Stimulated activated CD8-positive, alpha-beta memory T cell treated with anti-CD3 and anti-CD28 coated beads, Interleukin-7, amount 100 ng/mL, for 1 hour (primary cell): ENCODE results near the gene DNAH7.
"Not testable (repeated sequence)": the region's sequence is repeated elsewhere in the genome, so short reads cannot be mapped to it uniquely, and the experiment has no call there.

Experiments
- DNase-seq, 2 donors: peaks; one replicate each; pipeline ENCODE4 v3.0.0-alpha.2; 2020; ENCODE audit warnings: low read depth in 2 of 2

DNAH7 gene

DNA sequence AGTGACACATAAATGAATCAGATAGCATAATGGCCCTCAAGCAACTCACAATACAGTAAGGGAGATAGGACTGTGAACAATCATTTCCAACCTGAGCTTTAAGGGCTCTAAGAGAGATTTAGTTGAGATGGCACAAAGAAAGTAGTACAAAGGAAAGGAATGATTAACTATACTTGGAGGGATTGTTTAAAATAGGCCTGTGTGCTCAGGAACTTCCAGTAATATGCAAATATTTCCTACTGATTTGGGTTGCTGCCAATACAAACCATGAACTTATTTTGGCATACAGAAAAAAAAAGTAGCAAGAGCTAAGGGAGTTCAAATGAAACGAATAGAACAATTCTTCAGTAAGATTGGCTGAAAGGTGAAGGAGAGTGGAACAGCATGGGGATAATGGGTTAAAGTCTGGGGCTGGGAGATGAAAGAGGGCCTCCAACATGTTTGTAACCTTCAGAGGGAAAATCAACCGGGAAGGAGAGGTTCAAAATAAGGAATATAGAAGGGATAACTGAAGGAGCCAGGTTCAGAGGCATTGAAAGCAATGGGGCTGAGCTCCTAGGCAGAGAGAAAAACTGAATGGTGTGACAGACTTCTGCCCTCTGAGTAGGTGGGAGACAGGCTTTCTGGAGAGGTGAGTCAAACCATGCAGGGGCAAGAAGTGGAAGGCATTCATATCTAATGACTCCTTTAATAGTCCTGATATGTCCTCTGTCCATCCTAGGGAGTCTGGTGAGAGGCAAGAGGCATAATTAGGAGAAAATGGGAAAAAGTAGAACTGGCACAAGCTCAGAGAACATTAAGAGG is 83.5 kb downstream of the DNAH7 start:
- DNase-seq = no peak

DNA sequence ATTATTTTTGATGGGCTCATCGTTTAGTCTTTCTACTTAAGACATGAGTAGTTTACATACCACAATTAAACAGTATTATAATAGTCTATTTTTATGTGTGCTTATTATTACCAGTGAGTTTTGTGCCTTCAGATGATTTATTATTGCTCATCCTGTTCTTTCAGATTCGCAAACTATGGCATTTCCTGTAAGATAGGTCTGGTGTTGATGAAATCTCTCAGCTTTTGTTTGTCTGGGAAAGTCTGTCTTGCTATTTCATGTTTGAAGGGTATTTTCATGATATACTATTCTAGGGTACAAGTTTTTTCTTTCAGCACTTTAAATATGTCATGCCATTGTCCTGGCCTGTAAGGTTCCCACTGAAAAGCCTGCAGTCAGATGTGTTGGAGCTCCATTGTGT is 101.3 kb downstream of the DNAH7 start:
- DNase-seq = no peak

DNA sequence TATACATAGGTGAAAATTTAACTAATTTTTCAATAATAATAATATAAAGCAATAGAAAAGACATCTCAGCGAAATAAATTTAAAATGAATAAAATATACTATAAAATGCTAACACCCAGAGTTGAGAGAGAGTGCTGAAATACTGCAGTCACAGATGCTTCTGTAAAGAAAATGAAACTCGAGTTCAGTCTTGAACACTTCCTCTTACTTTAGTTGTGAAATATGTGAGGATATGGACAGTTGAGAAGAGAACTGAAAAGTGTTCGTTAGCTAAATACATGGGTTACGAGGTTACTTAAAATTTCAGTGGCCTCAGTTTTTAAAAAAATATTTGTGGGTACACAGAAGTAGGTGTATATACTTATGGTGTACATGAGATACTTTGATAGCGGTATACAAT is 106.8 kb downstream of the DNAH7 start:
- DNase-seq = no peak

DNA sequence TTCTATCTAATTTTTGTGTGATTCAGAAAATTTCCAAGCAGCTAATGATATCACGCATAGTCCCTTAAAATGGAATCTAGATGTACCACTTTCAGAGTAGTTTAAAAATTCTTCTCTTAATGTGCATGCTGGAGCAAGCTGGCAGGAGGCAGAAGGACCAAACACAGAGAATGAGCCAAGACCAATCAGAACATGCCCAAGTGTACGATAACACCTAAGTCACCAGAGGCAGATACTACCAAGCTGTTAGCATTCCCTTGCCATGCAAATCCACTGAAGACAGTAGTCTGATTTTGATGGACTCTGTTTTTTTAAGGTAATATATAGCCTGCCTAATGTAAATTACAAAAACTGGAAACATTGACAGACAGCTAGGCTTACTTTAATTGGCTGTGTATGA is 109.3 kb downstream of the DNAH7 start:
- DNase-seq = no peak

DNA sequence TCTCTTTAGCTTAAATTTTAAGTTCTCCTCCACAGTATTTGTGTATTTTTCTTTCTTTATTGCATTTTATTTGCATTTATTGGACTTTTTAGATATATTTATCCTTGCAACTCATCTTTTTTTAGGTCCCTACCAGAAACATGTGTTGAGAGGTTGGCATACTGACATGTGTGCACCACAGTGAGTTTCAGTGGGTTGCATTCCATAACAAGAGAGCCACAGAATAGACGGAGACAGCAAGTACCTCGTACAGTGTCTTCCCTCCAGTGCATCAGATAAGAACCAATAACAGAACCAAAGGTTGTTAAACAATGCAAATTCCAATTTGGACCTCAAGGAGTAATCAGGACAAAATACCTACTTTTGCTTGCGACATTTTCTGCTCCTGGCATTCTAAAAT is 111.9 kb downstream of the DNAH7 start:
- DNase-seq = no peak

DNA sequence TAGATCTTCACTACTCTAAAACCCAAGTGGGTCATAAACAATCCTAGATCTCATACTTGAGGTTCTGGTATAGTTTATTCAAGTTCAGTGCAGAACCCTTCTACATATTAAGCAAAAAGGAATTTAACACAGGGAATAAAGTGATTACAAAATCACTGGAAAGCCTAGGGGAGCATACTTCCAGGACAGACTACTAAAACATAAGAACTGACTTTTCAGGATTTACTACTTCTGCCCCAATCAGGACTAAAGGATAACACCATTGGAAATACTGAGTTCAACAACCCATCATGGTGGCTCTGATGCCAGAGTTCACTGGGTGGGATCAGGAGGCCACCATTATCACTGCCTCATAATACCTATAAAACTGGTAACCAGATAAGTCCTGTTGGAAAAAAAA is 123.6 kb downstream of the DNAH7 start:
- no peak for DNase-seq

DNA sequence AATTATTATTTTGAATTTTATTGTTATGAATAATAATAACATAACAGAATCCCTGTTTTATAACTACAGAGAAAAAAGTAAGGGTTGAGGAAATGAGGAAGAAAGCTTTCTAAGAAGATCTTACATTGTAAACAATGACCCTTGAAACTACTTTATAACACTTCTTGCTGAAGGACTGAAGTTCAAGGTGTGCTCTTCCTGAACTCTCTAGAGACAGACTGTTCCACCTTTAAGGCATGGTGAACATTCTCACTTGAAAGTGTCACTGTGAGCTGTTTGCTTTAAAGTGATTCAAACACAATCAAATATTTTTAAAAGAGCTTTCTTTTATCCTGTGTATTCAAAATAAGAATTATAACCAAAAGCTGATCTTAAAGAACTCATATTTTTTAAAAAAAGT is 131.5 kb downstream of the DNAH7 start:
- DNase-seq = no peak

DNA sequence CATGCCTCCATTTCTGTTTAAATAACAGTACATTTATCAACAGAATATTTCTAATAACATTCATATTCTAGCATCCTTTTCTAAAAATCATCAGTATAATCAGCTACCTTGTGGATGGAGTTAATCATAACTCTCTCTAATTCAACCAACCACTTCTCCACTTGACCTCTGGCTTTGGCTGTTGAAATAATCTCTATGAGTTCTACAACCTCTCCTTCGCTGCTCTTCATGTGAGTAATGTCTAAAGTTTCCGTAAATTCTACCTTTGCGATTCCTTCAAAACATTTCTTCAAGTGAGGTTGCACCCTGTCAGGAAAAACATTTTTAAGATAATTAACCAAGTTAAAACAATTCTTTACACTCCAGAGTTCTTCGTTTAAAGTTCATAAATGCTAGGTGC is 134.2 kb downstream of the DNAH7 start:
- DNase-seq = no peak

DNA sequence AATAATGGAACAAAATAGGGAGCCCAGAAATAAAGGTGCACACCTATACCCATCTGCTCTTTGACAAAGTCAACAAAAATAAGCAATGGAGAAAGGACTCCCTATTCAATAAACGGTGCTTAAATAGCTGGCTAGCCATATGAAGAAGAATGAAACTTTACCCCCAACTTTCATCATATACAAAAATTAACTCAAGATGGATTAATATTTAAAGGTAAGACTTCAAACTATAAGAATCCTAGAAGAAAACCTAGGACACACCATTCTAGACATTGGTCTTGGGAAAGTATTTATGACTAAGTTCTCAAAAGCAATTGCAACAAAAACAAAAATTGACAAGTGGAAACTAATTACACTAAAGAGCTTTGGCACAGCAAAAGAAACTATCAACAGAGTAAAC is 139.1 kb downstream of the DNAH7 start:
- no peak for DNase-seq

DNA sequence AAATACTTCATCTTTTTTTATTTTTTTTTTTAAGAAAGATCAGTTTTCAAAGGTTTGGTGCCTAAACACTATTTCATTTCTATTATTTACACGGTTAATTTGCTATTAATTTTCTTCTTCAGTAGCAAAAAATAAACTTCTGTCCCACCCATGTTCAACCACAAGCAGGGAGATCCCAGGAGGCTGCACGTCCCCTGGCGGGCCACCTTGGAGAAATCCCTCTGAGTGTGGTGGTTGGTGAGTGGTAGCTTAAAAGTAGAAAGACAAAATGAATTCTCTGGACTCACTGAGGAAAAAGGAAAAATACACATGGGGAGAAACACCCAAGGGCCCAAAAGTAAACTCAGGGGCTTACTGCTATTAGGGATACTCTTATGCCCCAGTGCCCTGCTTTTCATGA is 143.5 kb downstream of the DNAH7 start:
- DNase-seq = no peak

DNA sequence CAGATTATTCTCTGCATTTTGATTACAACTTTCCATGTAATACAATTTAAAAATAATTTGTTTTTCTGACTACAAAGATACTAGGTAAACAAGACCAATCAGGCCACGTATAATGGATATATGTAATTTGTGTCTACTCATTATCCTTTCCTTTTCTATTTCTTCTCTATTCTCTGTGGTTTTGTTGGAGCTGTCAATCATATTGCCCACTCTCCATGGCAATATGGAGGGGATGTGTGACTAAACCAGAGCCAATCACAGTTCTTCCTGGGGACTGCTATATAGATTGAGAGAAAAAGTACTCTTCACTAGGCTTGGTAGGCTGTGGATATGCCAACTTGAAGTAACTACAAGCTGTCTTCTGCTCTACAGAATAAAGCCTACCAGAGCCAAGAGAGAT is 144.7 kb downstream of the DNAH7 start:
- no peak for DNase-seq

DNA sequence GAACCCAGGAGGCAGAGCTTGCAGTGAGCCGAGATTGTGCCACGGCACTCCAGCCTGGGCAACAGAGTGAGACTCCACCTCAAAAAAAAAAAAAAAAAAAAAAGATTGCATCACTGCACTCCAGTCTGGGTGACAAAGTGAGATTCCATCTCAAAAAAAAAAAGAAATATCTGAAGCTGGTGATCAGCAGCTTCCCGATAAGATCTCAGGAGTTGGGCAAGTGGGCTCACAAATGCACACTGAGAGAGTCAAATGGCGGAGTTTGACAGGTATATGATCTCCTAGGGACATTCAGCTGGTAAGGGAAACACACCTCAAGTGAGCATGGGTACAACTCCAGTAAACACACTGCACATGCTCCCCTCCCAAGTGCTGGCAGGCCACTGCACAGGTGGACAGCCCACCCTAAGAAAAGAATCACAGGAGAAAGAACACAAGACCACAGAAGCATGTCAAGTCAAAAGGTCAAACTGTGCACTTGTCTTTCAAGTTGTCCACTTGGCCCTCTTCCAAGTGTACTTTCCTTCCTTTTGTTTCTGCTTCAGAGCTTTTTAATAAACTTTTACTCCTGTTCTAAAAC is 151.5 kb downstream of the DNAH7 start:
- DNase-seq = not testable (repeated sequence)

DNA sequence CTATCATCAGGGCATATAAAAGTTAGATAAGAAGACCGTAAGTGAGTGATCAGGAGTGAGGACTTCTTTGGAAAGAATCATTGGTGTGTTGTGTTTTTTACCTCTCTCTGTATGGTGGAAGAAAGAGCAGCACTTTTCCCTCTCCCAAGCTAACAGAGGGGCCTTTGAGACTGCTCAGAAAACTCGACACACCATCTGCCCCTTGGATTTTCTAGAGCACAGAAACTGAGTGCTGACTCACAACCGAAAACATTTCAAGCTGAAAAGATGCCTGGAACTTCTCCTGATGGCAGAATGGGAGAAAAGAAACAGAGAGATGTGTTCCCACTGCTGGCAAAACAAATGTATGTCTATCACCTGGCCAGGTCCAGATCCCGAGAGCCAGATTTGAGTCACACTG is 156.6 kb downstream of the DNAH7 start:
- DNase-seq = no peak

DNA sequence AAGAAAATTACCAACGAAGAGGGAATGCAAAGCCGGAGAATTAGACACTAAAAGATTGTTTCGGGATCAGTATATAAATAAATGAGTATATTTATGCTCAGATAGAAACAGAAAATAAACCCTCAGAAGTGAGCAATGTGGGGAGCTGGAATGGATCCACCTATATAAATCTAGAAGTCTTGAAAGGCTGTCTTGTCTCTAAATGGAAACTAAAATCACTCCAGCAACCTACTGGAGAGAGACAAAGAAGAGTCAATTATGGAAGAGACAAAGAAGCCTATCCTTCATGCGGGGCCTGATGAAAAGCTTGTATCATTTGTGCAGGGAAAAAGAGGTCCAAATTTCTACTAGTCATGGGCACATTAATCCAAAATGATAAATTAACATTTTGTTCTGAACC is 158.1 kb downstream of the DNAH7 start:
- no peak for DNase-seq

DNA sequence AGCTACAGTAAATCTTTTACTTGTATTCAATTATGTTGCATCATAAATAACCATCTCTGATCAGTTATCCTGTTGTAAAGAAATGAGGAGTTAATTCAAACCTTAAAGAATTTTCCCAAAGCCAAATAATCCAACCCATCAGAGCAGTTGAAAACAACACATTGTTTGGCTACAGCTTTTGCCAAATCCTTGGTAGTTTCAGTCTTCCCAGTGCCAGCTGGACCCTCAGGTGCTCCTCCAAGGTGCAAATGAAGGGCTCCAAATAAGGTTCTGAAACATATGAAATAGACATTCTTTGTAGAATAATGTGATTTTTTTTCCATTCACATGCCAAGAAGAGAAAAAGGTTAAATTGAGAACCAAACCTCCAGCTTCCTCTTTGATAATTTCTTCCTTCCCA is 158.7 kb downstream of the DNAH7 start:
- DNase-seq = no peak

DNA sequence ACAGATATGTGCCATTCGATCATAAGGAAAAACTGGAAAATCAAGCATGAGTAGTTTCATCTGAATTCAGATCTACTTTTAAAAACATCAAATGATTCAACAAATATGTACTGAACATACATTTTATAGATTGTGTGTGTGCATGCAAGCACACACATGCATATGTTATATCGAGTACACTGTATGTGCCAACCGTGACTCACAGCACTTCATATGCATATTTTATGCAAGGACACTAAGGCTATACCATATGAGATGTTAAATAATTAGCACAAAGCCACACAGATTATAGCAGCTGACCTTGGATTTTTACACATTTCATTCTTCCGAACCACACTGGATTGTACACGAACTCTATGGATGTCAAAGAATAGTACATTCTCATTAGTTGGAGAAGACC is 161.2 kb downstream of the DNAH7 start:
- DNase-seq = no peak

DNA sequence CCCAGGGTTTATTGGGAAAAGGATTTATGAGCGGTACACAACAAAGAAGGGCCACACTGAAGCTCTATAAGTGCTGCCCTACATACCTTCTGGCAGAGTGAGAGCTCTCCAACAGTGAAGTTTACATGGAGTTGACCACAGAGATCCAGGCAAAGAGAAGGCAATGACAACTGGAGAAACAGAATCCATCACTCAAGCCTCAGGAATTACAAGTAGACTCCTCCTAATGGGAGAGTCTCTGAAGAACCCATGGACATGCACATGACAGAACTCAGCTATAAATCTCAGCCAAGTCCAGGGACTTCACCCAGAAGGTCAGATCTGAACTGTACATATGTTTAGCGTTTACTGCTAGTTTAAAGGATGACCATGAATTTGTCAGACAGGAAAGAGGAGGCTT is 164.7 kb downstream of the DNAH7 start:
- no peak for DNase-seq

DNA sequence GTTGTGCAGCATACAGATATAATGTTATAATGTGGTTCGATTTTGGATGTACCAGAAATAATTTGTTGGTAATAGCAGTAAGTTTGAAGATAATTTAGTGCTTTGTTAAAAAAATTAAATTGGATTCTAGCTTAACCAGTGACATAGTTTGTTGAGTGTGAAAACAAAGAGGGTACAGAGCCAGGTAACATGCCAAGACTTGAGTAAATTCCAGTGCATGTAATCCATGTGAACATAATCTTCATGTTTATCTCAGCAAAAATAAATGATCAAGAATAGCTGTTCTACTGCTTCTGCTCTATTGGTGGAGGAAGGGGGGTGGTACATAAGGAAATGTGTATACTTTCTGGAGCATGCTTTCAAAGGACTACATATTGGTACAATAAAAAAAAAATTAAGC is 165.8 kb downstream of the DNAH7 start:
- DNase-seq = no peak

DNA sequence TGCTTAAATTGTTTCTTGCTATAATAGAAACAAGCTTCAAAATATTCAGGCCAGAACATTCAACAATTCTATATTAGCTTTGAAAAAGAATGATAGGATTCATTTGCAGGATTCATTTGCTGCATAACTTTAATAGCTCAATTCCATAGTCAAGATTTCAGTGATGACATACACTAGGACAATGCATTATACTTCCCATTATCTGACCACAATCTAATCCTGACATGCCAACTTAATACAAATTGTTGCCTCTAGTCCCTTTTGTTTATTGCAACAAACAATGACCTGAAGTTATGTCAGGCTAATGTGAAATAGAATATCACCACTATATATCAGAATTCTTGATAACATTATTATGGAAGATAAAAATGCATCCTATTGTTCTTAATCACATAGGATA is 169.4 kb downstream of the DNAH7 start:
- no peak for DNase-seq

DNA sequence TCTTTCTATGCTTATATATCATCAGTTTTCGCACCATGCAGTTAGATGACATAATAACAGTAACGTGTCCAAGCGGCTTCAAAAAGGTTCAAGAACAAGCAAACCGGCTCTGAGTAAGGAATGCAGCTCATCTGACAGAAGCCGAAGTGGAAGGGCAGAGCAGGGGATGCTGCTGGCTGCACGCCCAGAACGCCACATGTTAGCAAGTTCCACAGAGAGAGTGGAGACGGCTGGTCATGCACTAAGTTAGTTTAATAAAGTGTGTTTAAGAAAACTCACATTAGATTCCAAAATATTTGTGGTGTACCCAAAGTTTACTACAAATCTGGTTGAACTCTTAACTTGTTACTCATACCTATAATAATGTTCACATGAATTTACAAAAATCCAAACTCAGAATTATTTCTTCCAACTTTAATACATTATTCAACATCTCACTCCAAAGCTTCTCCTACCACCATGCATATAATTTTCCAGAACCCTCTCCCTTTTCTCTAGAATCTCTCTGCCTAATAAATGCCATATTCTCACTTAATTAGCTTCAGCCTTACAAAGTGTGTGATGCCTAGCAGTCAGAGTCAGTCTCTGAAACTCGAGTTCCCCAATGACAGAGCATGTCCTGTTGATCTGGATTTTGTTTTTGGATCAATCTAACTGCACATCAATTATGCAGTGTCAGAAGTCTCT is 170.0 kb downstream of the DNAH7 start:
- no peak for DNase-seq

DNA sequence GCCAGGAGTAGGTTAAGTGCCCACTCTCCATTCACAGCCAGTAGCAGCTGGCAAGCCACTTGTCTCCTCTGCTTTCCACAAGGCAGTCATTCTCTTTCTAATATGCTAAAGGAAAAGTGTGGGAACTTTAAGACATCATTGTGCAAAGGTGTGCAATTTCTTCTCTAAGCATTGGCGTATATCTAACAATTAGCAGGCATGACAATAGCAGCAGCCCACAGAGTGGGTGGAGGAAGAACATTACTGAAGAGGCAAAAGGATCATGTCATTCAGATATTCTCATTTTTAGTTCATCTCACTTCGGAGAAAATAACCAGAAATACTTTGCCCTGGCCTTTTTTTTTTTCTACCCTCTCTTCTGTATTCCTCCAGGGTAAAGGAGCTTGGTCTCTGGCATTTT is 177.6 kb downstream of the DNAH7 start:
- no peak for DNase-seq

DNA sequence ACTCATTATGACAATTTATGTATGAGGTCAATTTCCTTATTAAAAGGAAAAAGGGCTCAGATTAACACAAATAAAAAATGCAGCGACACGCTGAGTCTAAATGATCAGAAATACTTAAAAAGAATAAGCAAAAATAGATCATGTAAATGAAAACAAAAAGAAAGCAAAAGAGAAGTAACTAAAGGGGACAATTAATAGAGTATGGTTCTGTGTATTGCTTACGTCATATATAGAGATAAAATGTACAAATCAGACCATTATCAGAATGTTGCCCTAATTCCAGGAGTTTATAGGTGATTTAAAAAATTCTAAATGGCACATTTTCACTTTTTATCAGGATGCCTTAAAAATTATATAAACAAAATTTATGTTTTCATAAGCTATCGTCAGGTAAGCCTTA is 189.5 kb downstream of the DNAH7 start:
- DNase-seq = no peak

DNA sequence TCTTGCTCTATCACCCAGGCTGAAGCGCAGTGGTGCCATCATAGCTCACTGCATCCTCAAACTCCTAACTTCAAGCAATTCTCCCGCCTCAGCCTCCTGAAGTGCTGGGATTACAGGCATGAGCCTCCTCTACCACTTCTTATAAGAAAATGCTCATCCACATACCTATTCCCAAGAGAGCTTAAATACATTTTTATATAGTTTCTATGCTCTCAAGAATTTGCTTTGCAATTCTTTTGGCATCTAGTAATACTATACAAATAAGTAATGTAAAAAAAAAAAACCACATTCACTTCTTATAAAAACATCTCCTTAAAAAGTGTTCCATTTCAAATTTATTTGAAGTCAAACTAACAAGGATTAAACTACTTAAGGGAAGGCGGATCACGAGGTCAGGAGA is 197.3 kb downstream of the DNAH7 start:
- no peak for DNase-seq
